ENCODE results near the gene HPSE2.

Gene HPSE2

GRCh38 chr10:98456043-98456570 lies 779.5 kb downstream of the HPSE2 start:
- DNase-seq, result no peak

GRCh38 chr10:98453729-98454128 lies 781.9 kb downstream of the HPSE2 start:
- DNase-seq, result no peak

GRCh38 chr10:98450618-98451017 lies 785.0 kb downstream of the HPSE2 start:
- DNase-seq, result no peak

GRCh38 chr10:98449287-98449686 lies 786.4 kb downstream of the HPSE2 start:
- no peak for DNase-seq

GRCh38 chr10:98446661-98447221 lies 788.9 kb downstream of the HPSE2 start, which contains the start of gene HPS1:
TSS of gene HPS1 (minus strand) at chr10:98446935. CDS start at chr10:98443240, 3,695 bp downstream.
- DNase-seq, result peak; percentile 49 to 79 (median 62)

GRCh38 chr10:98446151-98446660 lies 789.4 kb downstream of the HPSE2 start:
- peak in 3 of 6 experiments; percentile 37 to 70 (median 62) for DNase-seq

- no peak for DNase-seq
These were observed 790.3 kb downstream of the HPSE2 start for GRCh38 chr10:98445200-98445812.

GRCh38 chr10:98444314-98445006 lies 791.2 kb downstream of the HPSE2 start:
- no peak for DNase-seq

GRCh38 chr10:98438715-98439114 lies 796.9 kb downstream of the HPSE2 start:
- DNase-seq, result no peak

- DNase-seq, result no peak
These were observed 798.9 kb downstream of the HPSE2 start for GRCh38 chr10:98436704-98437103.

- no peak for DNase-seq
These were observed 800.5 kb downstream of the HPSE2 start for GRCh38 chr10:98435178-98435577.

- no peak for DNase-seq
These were observed 801.5 kb downstream of the HPSE2 start for GRCh38 chr10:98433881-98434732.

GRCh38 chr10:98433371-98433770 lies 802.3 kb downstream of the HPSE2 start:
- no peak for DNase-seq

- DNase-seq, result no peak
These were observed 803.3 kb downstream of the HPSE2 start for GRCh38 chr10:98432330-98432729.

- no peak for DNase-seq
These were observed 804.6 kb downstream of the HPSE2 start for GRCh38 chr10:98431016-98431415.

- DNase-seq, result no peak
These were observed 805.2 kb downstream of the HPSE2 start for GRCh38 chr10:98430427-98430826.

- DNase-seq, result no peak
These were observed 806.2 kb downstream of the HPSE2 start for GRCh38 chr10:98429320-98430072.

GRCh38 chr10:98427011-98427515 lies 808.6 kb downstream of the HPSE2 start:
- DNase-seq, result no peak

GRCh38 chr10:98425511-98426352 lies 809.9 kb downstream of the HPSE2 start:
- DNase-seq, result peak in 4 of 6 experiments; percentile 11 to 27 (median 18)

Data from stimulated activated naive CD4-positive, alpha-beta T cell (primary cell).